Activated naive CD4-positive, alpha-beta T cell treated with anti-CD3 and anti-CD28 coated beads for 36 hours (primary cell): ENCODE results near the gene ACAP1. TPM values are rescaled to one million over a fixed set of nuclear protein-coding genes. Genes with fewer than 3 reads are reported as not detected.

Source experiments
- CTCF ChIA-PET: fragments of 350-600 bp; sonication (Branson Sonifier 250); formaldehyde crosslinking; loops from one replicate; lab custom pipeline; 2021; ENCODE audit warnings: antibody characterized with exemption; lab: Charles Lee
- DNase-seq: peaks from one replicate; pipeline ENCODE4 v3.0.0-alpha.2; 2020
- H3K27ac Mint-ChIP-seq: one replicate; pipeline ENCODE4 v1.8.0; 2021; ENCODE audit warnings: mild to moderate bottlenecking, mixed read lengths
- H3K27me3 Mint-ChIP-seq: one replicate; pipeline ENCODE4 v1.8.0; 2021; ENCODE audit warnings: low read depth, mixed read lengths
- H3K36me3 Mint-ChIP-seq: one replicate; pipeline ENCODE4 v1.8.0; 2021; ENCODE audit warnings: low read depth, mixed read lengths
- H3K4me1 Mint-ChIP-seq: one replicate; pipeline ENCODE4 v1.8.0; 2021; ENCODE audit warnings: low read depth, mixed read lengths
- H3K4me3 Mint-ChIP-seq: one replicate; pipeline ENCODE4 v1.8.0; 2021; ENCODE audit warnings: mild to moderate bottlenecking, moderate library complexity, mixed read lengths
- H3K9me3 Mint-ChIP-seq: one replicate; pipeline ENCODE4 v1.8.0; 2021; ENCODE audit warnings: mixed read lengths
- intact Hi-C: fragments of 100-400 bp; cut with micrococcal nuclease; formaldehyde crosslinking; loops from one replicate; pipeline ENCODE4 v1.15.1; 2023
- total RNA-seq, 2 experiments: library from RNA; stranded (reverse); gene quantifications; one replicate each; pipeline ENCODE4 v1.2.3, GENCODE V29; 2021

The ACAP1 gene
- total RNA-seq, 2 experiments from 2014 or later: 309 to 320 TPM

- Mint-ChIP-seq H3K27ac (peak overlapping the region; percentile 70), H3K4me1 (peaks cover 57% of the 10 kb centered on the region), H3K27me3 (no peaks in the 10 kb centered on the region), H3K9me3 (no peaks in the 10 kb centered on the region), H3K4me3 (peak overlapping the region; percentile 78), H3K36me3 (peaks cover 44% of the 10 kb centered on the region)
- intact Hi-C loops: loop anchor here (2.0 kb wide), 1 partner anchor 37 kb away; no protein-coding TSS in a partner anchor
- CTCF ChIA-PET: interaction anchor here (1.3 to 2.4 kb wide), 2 partner anchors 15 to 18 kb away, joined by 4 to 9 read pairs; no protein-coding TSS in a partner anchor
- DNase-seq: no peak
Observed at GRCh38 chr17:7313890-7314718, 22.2 kb upstream of the ACAP1 start.

- DNase-seq: peak; percentile 95
- H3K4me3 Mint-ChIP-seq: peak within 1 kb of the TSS; percentile 86
- H3K27ac Mint-ChIP-seq: peak within 1 kb of the TSS; percentile 88
- intact Hi-C loops: loop anchor here (1.0 to 2.0 kb wide), 2 partner anchors 8 to 36 kb away; partner anchors contain the start of gene EIF5A
- H3K4me1 Mint-ChIP-seq: peaks cover 49% of the 10 kb centered on the region
- no peaks in the 10 kb centered on the region for H3K9me3 Mint-ChIP-seq
- peaks cover 35% of the 10 kb centered on the region for H3K36me3 Mint-ChIP-seq
- no peaks in the 10 kb centered on the region for H3K27me3 Mint-ChIP-seq
- CTCF ChIA-PET: interaction anchor here (1.1 to 2.4 kb wide), 2 partner anchors 9 to 18 kb away, joined by 3 to 9 read pairs; no protein-coding TSS in a partner anchor
Observed at GRCh38 chr17:7314719-7315569, 21.4 kb upstream of the ACAP1 start, which contains the start of gene GPS2. Gene GPS2, minus strand, starts transcription at chr17:7315360. Its CDS starts 308 bp downstream, at chr17:7315052.

GRCh38 chr17:7315570-7316235 lies 20.6 kb upstream of the ACAP1 start:
- DNase-seq: no peak
- Mint-ChIP-seq H3K36me3 (peaks cover 28% of the 10 kb centered on the region), H3K4me1 (peaks cover 41% of the 10 kb centered on the region), H3K27ac (peak overlapping the region; percentile 88), H3K4me3 (peak overlapping the region; percentile 86), H3K9me3 (no peaks in the 10 kb centered on the region), H3K27me3 (no peaks in the 10 kb centered on the region)
- intact Hi-C loops: loop anchor here (1.0 to 2.0 kb wide), 2 partner anchors 8 to 35 kb away; partner anchors contain the start of gene EIF5A
- CTCF ChIA-PET: interaction anchor here (1.1 kb wide), 1 partner anchor 9 kb away, joined by 3 read pairs; no protein-coding TSS in a partner anchor

- DNase-seq: no peak
- H3K36me3 Mint-ChIP-seq: peaks cover 21% of the 10 kb centered on the region
- CTCF ChIA-PET: interaction anchor here (0.6 to 1.3 kb wide), 2 partner anchors 32 to 50 kb away, joined by 3 read pairs; no protein-coding TSS in a partner anchor
- H3K27me3 Mint-ChIP-seq: no peaks in the 10 kb centered on the region
- peak overlapping the region; percentile 41 for H3K27ac Mint-ChIP-seq
- peak overlapping the region; percentile 50 for H3K4me3 Mint-ChIP-seq
- H3K4me1 Mint-ChIP-seq: peaks cover 28% of the 10 kb centered on the region
- intact Hi-C loops: no loop called here
- H3K9me3 Mint-ChIP-seq: no peaks in the 10 kb centered on the region
Observed at GRCh38 chr17:7317161-7317803, 19.0 kb upstream of the ACAP1 start.

- H3K36me3 Mint-ChIP-seq: peaks cover 19% of the 10 kb centered on the region
- H3K27me3 Mint-ChIP-seq: no peaks in the 10 kb centered on the region
- H3K4me1 Mint-ChIP-seq: peaks cover 18% of the 10 kb centered on the region
- CTCF ChIA-PET: no interaction called here
- H3K27ac Mint-ChIP-seq: no peak overlapping the region
- no peaks in the 10 kb centered on the region for H3K9me3 Mint-ChIP-seq
- H3K4me3 Mint-ChIP-seq: no peak overlapping the region
- no peak for DNase-seq
- intact Hi-C loops: no loop called here
Observed at GRCh38 chr17:7318121-7318860, 18.0 kb upstream of the ACAP1 start.

- CTCF ChIA-PET: interaction anchor here (0.9 to 1.4 kb wide), 3 partner anchors 8 to 34 kb away, joined by 3 to 4 read pairs (median 3); no protein-coding TSS in a partner anchor
- no peak for DNase-seq
- Mint-ChIP-seq H3K4me1 (peaks cover 4% of the 10 kb centered on the region), H3K4me3 (no peak overlapping the region), H3K27ac (no peak overlapping the region), H3K9me3 (no peaks in the 10 kb centered on the region), H3K36me3 (peaks cover 32% of the 10 kb centered on the region), H3K27me3 (no peaks in the 10 kb centered on the region)
- intact Hi-C loops: no loop called here
Observed at GRCh38 chr17:7321466-7321865, 14.9 kb upstream of the ACAP1 start.

- H3K9me3 Mint-ChIP-seq: no peaks in the 10 kb centered on the region
- CTCF ChIA-PET: interaction anchor here (0.6 to 1.4 kb wide), 6 partner anchors 23 to 238 kb away, joined by 3 to 4 read pairs (median 3); no protein-coding TSS in a partner anchor
- no peak overlapping the region for H3K27ac Mint-ChIP-seq
- peaks cover 34% of the 10 kb centered on the region for H3K36me3 Mint-ChIP-seq
- no peaks in the 10 kb centered on the region for H3K27me3 Mint-ChIP-seq
- H3K4me3 Mint-ChIP-seq: no peak overlapping the region
- intact Hi-C loops: no loop called here
- H3K4me1 Mint-ChIP-seq: peaks cover 13% of the 10 kb centered on the region
- DNase-seq: no peak
Observed at GRCh38 chr17:7322520-7323194, 13.7 kb upstream of the ACAP1 start.

GRCh38 chr17:7323731-7324437 lies 12.4 kb upstream of the ACAP1 start:
- Mint-ChIP-seq H3K4me3 (no peak overlapping the region), H3K4me1 (peaks cover 25% of the 10 kb centered on the region), H3K9me3 (no peaks in the 10 kb centered on the region), H3K27me3 (no peaks in the 10 kb centered on the region), H3K36me3 (peaks cover 30% of the 10 kb centered on the region), H3K27ac (no peak overlapping the region)
- intact Hi-C loops: loop anchor here (1.0 kb wide), 1 partner anchor 22 kb away; no protein-coding TSS in a partner anchor
- CTCF ChIA-PET: interaction anchor here (0.6 to 5.3 kb wide), 12 partner anchors 8 to 279 kb away, joined by 3 to 42 read pairs (median 4); partner anchors contain the start of genes ACAP1 and GPS2
- DNase-seq: peak; percentile 73

GRCh38 chr17:7324438-7324779 lies 11.9 kb upstream of the ACAP1 start:
- intact Hi-C loops: loop anchor here (1.0 kb wide), 1 partner anchor 22 kb away; no protein-coding TSS in a partner anchor
- no peaks in the 10 kb centered on the region for H3K27me3 Mint-ChIP-seq
- H3K9me3 Mint-ChIP-seq: no peaks in the 10 kb centered on the region
- H3K27ac Mint-ChIP-seq: no peak overlapping the region
- H3K4me3 Mint-ChIP-seq: no peak overlapping the region
- peaks cover 29% of the 10 kb centered on the region for H3K36me3 Mint-ChIP-seq
- DNase-seq: no peak
- CTCF ChIA-PET: interaction anchor here (0.6 to 5.3 kb wide), 11 partner anchors 9 to 116 kb away, joined by 3 to 42 read pairs (median 3); partner anchors contain the start of genes ACAP1 and GPS2
- H3K4me1 Mint-ChIP-seq: peaks cover 25% of the 10 kb centered on the region
